Osteocyte (in vitro differentiated cells): Measurements from ENCODE around the gene ABCC1. TPM values are rescaled to one million over a fixed set of nuclear protein-coding genes. Genes with fewer than 3 reads are reported as not detected.
A peak's percentile ranks its signal among the peaks of the same experiment; 100 is the strongest.

Experiments
- DNase-seq: peaks from one replicate; pipeline ENCODE4 v3.0.0; 2021; ENCODE audit warnings: mixed read lengths; ENCODE audit not compliant: unreplicated experiment; ENCODE audit errors: extremely low spot score
- H3K27ac Mint-ChIP-seq: one replicate; pipeline ENCODE4 v1.8.0; 2021; ENCODE audit warnings: mild to moderate bottlenecking, mixed read lengths; ENCODE audit not compliant: unreplicated experiment
- H3K27me3 Mint-ChIP-seq: one replicate; pipeline ENCODE4 v1.8.0; 2021; ENCODE audit warnings: mixed read lengths; ENCODE audit not compliant: unreplicated experiment
- H3K36me3 Mint-ChIP-seq: one replicate; pipeline ENCODE4 v1.8.0; 2021; ENCODE audit warnings: mixed read lengths; ENCODE audit not compliant: unreplicated experiment
- H3K4me1 Mint-ChIP-seq: one replicate; pipeline ENCODE4 v1.8.0; 2021; ENCODE audit warnings: mixed read lengths; ENCODE audit not compliant: unreplicated experiment
- H3K4me3 Mint-ChIP-seq: one replicate; pipeline ENCODE4 v1.8.0; 2021; ENCODE audit warnings: mild to moderate bottlenecking, moderate library complexity, mixed read lengths; ENCODE audit not compliant: unreplicated experiment
- H3K9me3 Mint-ChIP-seq: one replicate; pipeline ENCODE4 v1.8.0; 2021; ENCODE audit warnings: mixed read lengths; ENCODE audit not compliant: unreplicated experiment
- CTCF ChIP-seq: fragments of 200-600 bp; sonication (generic); IDR thresholded peaks from 2 replicates; pipeline ENCODE4 v1.5.0; 2021; ENCODE audit warnings: antibody characterized with exemption, mild to moderate bottlenecking, moderate library complexity
- total RNA-seq: library from RNA; stranded (reverse); gene quantifications from 2 replicates; pipeline ENCODE4 v1.2.1, GENCODE V29; 2021

ABCC1 gene
- total RNA-seq, 1 donor from 2014 or later = 256 TPM

- H3K27ac Mint-ChIP-seq = peak overlapping the region; percentile 98
- H3K9me3 Mint-ChIP-seq = no peaks in the 10 kb centered on the region
- no peak for TF ChIP-seq CTCF
- no peak overlapping the region for H3K4me3 Mint-ChIP-seq
- H3K4me1 Mint-ChIP-seq = peaks cover 65% of the 10 kb centered on the region
- H3K36me3 Mint-ChIP-seq = peaks cover 37% of the 10 kb centered on the region
- no peak for DNase-seq
- H3K27me3 Mint-ChIP-seq = no peaks in the 10 kb centered on the region
Observed at GRCh38 chr16:16027728-16028310, 78.4 kb downstream of the ABCC1 start.

- DNase-seq = no peak
- Mint-ChIP-seq H3K9me3 (no peaks in the 10 kb centered on the region), H3K4me1 (peaks cover 63% of the 10 kb centered on the region), H3K4me3 (no peak overlapping the region), H3K27me3 (no peaks in the 10 kb centered on the region), H3K36me3 (peaks cover 34% of the 10 kb centered on the region), H3K27ac (no peak overlapping the region)
- no peak for TF ChIP-seq CTCF
Observed at GRCh38 chr16:16028311-16028999, 79.0 kb downstream of the ABCC1 start.

- DNase-seq = no peak
- Mint-ChIP-seq H3K36me3 (peaks cover 31% of the 10 kb centered on the region), H3K27me3 (no peaks in the 10 kb centered on the region), H3K4me3 (no peak overlapping the region), H3K4me1 (peaks cover 57% of the 10 kb centered on the region), H3K9me3 (no peaks in the 10 kb centered on the region), H3K27ac (peak overlapping the region; percentile 52)
- TF ChIP-seq CTCF = no peak
Observed at GRCh38 chr16:16029431-16030011, 80.1 kb downstream of the ABCC1 start.

DNA sequence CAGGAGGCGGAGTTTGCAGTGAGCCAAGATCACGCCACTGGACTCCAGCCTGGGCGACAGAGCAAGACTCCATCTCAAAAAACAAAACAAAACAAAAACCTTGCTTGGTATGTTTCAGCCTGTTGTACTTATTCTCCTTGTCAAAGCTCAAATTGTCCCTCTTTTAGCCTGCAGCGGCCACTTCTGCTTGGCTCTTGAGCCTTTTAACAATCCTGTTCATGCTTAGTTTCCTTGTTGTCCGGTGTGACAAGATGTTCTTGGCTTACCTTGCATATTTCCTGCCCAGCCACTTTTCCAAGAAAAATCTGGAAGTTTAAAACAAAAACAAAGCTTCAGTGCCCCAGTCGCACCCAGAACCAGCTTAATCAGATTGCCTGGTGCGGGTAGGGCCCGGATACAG is 81.0 kb downstream of the ABCC1 start:
- Mint-ChIP-seq H3K4me3 (no peak overlapping the region), H3K27me3 (no peaks in the 10 kb centered on the region), H3K36me3 (peaks cover 32% of the 10 kb centered on the region), H3K9me3 (no peaks in the 10 kb centered on the region), H3K4me1 (peaks cover 48% of the 10 kb centered on the region), H3K27ac (no peak overlapping the region)
- no peak for TF ChIP-seq CTCF
- no peak for DNase-seq

GRCh38 chr16:16031401-16031800 is 82.0 kb downstream of the ABCC1 start:
- Mint-ChIP-seq H3K27ac (peak overlapping the region; percentile 0), H3K9me3 (no peaks in the 10 kb centered on the region), H3K4me3 (no peak overlapping the region), H3K36me3 (peaks cover 38% of the 10 kb centered on the region), H3K4me1 (peaks cover 38% of the 10 kb centered on the region), H3K27me3 (no peaks in the 10 kb centered on the region)
- no peak for TF ChIP-seq CTCF
- no peak for DNase-seq
